Measurements from ENCODE around the gene TRIO. TPM values are rescaled to one million over a fixed set of nuclear protein-coding genes. Genes with fewer than 3 reads are reported as not detected.

Gene TRIO
- total and polyA plus RNA-seq, 2 of the 8 experiments (the other 6 are each of a cell fraction or from before 2014, with no cell fraction given): 35.1 to 69.1 TPM

- TF ChIP-seq POU5F1 (IDR thresholded peaks at IDR 0.05; ENCODE audit: low read depth, low read length) (no peak), MAFK (IDR thresholded peaks at IDR 0.05; ENCODE audit: low read depth, low read length) (no peak), SIN3A (conservative IDR thresholded peaks at IDR 0.05 in 1 of 2, IDR thresholded peaks at IDR 0.05 in 1 of 2; ENCODE audit: low read depth in 1 of 2, low read length in 2 of 2) (no peak), CBX5 (IDR thresholded peaks at IDR 0.05; ENCODE audit: low read depth, low read length) (no peak), RXRA (IDR thresholded peaks at IDR 0.05; ENCODE audit: insufficient read depth, low read depth, low read length) (no peak), TEAD4 (IDR thresholded peaks at IDR 0.05; ENCODE audit: low read depth, low read length) (no peak)
Observed at GRCh38 chr5:14195588-14195987, 52.4 kb downstream of the TRIO start (continued).
